Stimulated activated CD4-positive, alpha-beta T cell treated with anti-CD3 and anti-CD28 coated beads, Interleukin-12 subunit alpha, Interleukin-12 subunit beta, amount 100 ng/mL, for 4 hours (primary cell): ENCODE measurements around the gene KCNQ1.

ENCODE experiments used
- DNase-seq: peaks from one replicate; pipeline ENCODE4 v3.0.0-alpha.2; 2020

KCNQ1 gene

GRCh38 chr11:2760196-2760871 is 315.5 kb downstream of the KCNQ1 start:
- no peak for DNase-seq

- DNase-seq, result no peak
These were observed 316.6 kb downstream of the KCNQ1 start for GRCh38 chr11:2761131-2762030.

- no peak for DNase-seq
These were observed 317.2 kb downstream of the KCNQ1 start for GRCh38 chr11:2762031-2762380.

GRCh38 chr11:2762451-2762850 is 317.6 kb downstream of the KCNQ1 start:
- DNase-seq, result no peak

- no peak for DNase-seq
These were observed 319.2 kb downstream of the KCNQ1 start for GRCh38 chr11:2763984-2764383.

- DNase-seq, result no peak
These were observed 320.7 kb downstream of the KCNQ1 start for GRCh38 chr11:2765491-2765890.

DNA sequence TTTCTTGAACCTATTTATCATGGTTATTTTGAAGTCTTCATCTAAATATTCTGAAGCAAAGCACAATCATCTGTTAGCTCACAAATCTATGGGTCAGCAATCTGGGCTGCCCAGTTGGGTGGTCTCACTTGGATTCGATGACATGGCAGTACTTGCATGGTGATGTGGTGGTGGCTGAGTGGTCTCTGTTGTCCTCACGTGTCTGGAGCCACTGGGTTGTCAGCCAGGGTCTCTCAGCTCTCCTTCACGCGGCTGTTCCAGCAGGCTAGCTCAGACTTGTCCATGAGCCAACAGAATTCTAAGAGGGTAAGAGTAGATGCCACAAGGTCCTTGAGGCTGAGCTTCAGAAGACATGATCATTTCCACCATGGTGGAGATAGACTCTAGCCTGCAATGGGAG is 321.4 kb downstream of the KCNQ1 start:
- no peak for DNase-seq

GRCh38 chr11:2767071-2767470 is 322.3 kb downstream of the KCNQ1 start:
- no peak for DNase-seq

- no peak for DNase-seq
These were observed 323.0 kb downstream of the KCNQ1 start for GRCh38 chr11:2767801-2768200.

DNA sequence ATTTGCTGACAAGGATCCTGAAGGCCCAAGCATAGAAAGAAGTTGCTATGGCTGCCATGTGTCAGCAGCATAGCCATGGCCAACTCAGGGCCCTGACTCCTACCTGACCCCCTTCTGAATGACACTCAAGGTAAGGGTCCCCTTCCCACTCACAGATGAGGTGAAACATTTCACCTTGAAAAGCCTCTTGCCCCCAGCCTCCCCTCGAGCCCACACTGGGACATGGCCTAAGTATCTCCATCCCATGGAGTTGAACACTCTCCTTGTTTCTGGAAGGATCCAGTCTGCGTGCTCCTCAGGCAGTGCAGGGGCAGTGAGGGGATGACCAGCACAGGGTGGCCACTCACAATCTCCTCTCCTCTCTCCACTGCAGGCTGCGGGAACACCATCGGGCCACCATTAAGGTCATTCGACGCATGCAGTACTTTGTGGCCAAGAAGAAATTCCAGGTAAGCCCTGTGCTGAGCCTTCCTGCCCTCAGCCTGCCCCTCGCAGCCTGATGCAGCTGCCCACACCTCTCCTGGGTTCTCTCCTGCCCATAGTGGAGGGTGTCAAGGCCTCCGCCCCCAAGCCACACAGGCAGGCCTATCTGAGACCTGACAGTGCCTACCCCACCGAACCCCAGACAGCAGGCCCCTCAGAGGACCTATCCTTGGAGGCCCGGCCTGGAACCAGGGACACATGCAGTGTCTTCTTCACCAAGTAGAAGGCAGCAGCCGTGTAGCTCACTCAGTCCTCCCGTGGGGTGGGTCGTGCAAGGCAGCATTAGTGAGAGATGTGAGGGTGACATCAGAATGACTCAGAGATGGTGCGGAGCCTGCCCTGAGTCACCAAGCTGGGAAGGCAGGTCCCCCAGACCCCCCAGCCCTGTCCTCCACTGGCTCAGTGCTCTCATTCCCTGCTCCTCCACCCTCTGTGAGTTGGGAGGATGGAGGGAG is 323.9 kb downstream of the KCNQ1 start:
- no peak for DNase-seq

DNA sequence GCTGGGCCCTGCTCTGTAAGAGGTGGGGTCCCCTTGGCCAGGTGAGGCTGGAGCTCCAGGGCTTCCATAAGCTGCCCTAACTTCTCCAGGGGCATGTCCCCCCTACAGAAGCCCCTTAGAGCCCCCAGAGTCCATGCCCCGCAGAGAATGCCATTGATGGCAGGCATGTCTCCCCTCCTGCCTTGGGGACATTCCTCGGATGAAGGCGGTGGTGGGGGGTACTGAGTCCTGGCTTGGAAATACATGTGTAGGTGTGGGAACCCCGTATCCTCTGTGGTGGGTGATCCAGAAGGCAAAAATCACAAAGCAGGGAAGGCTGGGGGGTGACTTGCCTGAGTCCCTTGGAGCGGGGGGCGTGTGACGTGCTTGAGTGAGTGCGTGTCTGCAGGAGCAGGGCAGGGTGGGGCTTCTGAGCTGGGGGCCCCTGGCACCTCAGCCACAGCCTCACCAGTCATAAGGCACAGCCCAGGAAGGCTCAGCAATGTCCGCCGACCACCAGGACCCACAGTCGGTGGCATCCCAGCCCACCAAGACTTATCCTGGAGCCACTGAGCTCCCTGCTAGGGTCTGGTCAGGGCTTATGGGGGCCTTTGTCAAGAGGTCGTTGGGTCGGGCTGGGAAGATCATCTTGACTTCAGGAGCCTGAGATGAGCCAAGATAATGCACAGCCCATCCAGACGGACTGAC is 324.7 kb downstream of the KCNQ1 start:
- no peak for DNase-seq

GRCh38 chr11:2770096-2770751 is 325.4 kb downstream of the KCNQ1 start:
- DNase-seq, result no peak

DNA sequence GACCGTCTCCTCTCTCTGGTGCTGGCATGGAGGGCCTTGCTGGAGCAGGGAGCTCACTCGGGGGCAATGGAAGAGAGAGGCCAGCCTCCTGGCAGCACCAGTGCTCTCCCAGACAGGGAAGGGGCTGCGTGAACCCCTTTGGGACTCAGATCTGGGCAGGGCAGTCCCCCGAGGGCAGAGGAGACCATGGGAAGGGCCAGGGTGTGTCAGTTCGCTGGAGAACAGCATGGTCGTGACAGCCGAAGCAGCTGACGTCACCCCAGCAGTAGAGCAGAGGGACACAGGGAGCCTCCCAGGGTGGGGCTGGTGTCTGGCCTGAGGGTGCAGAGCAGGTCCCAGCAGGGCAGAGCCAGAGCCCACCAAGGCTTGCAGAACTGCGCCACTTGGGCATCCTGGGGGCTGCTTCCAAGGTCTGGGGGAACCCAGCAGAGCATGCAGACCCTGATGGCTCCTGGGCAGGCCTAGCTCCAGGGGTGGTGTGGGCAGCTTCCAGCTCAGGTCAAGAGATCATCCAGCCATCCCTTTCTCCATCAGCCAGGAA is 326.0 kb downstream of the KCNQ1 start:
- DNase-seq, result no peak

GRCh38 chr11:2771758-2772466 is 327.1 kb downstream of the KCNQ1 start:
- no peak for DNase-seq

GRCh38 chr11:2772544-2773031 is 327.8 kb downstream of the KCNQ1 start:
- DNase-seq, result no peak

- DNase-seq, result no peak
These were observed 329.6 kb downstream of the KCNQ1 start for GRCh38 chr11:2774173-2775082.

DNA sequence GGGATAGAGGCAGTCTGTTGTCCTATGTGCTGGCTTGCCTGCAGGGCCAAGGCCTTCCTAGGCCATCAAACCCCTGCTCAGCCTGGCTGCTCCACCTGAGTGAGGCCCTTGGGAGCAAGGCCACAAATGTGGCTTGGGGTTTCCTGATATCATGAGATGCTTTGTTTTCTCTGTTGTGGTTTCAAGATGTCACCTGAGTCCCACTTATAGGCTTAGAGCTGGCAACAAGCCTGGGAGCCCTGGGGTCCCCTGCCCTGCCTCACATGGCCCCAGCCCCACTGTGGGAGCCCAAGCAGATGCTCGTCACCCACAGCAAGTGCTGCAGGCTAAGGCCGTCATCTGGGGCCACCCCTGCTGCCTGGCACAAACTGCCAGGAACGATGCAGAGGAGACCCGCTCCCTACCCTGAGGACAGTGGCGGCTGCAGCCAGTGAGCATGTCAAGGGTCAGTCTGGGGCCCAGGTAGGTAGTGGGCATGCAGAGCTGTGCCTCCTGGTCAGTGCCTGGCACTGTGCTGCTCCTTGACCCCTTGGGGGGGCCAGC is 330.3 kb downstream of the KCNQ1 start:
- no peak for DNase-seq

DNA sequence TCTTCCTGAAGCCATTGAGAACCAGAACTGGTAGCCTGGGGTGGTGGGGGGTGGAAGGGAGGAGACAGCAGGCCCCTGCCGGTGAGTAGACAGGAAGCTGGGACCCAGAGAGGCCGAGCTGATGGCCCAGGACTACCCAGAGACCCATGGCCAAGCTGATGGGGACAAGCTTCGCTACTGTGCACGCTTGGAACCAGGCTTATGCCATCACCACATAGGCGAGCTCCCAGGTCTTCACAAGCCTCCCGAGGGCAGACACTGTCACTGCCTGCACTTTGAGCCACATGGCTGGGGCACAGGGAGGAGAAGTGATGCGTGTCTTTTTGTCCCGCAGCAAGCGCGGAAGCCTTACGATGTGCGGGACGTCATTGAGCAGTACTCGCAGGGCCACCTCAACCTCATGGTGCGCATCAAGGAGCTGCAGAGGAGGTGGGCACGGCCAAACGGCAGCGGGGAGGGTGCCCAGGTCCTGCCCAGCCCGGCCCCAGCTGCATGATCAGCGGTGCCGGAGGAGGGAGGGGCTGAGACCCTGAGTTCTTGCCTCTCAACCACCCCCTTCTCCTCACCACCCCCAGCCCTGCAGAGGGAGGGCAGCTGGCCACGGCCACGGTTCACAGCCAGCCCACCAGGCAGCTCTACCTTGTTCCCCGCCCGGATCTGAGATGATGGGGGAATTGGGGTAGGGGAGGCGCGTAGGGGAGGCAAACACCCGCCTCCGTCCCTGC is 331.0 kb downstream of the KCNQ1 start:
- no peak for DNase-seq
